Memory B cell (primary cell): ENCODE results near the gene PAX3.

Experiments
- ATAC-seq: fragments of 150-1000 bp; cut with Tn5 transposase; 2 replicates; pipeline ENCODE4 v1.10.0; 2021; ENCODE audit warnings: low read depth, mild to moderate bottlenecking, moderate library complexity
- DNase-seq, 2 donors: peaks; one replicate each; pipeline ENCODE4 v3.0.0; 2022; ENCODE audit warnings: low spot score in 2 of 2
- H3K27ac Mint-ChIP-seq: one replicate; pipeline ENCODE4 v1.8.0; 2022; ENCODE audit warnings: mild to moderate bottlenecking, moderate library complexity, mixed read lengths
- H3K27me3 Mint-ChIP-seq: one replicate; pipeline ENCODE4 v1.8.0; 2022; ENCODE audit warnings: mixed read lengths
- H3K36me3 Mint-ChIP-seq: one replicate; pipeline ENCODE4 v1.8.0; 2022; ENCODE audit warnings: mild to moderate bottlenecking, mixed read lengths
- H3K4me1 Mint-ChIP-seq: one replicate; pipeline ENCODE4 v1.8.0; 2022; ENCODE audit warnings: mixed read lengths
- H3K4me3 Mint-ChIP-seq: one replicate; pipeline ENCODE4 v1.8.0; 2022; ENCODE audit warnings: mild to moderate bottlenecking, moderate library complexity, mixed read lengths
- H3K9me3 Mint-ChIP-seq: one replicate; pipeline ENCODE4 v1.8.0; 2022; ENCODE audit warnings: mixed read lengths

Gene PAX3

DNA sequence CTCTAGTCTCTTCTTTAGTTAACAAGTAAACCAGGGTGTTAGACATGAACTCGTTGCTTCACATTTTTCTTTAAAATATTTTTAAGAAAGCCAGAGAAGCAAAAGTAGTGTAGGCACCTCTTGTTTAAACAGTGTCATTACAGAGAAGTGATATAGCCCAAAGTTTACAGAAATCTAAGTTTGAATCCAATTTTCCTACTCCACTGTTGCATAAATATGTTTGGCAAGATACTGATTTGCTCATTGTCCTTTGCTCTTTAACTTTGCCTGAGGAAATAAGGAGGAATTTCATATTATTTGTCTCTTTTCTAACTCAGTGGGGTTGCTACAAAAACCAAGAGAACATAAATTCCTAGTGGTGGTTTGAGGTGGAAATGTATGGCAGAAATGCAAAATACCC, 81.1 kb downstream of the PAX3 start:
- DNase-seq = no peak
- H3K27ac Mint-ChIP-seq = no peak overlapping the region
- ATAC-seq = no peak
- H3K4me1 Mint-ChIP-seq = no peaks in the 10 kb centered on the region
- no peaks in the 10 kb centered on the region for H3K9me3 Mint-ChIP-seq
- H3K36me3 Mint-ChIP-seq = no peaks in the 10 kb centered on the region
- H3K4me3 Mint-ChIP-seq = no peak overlapping the region
- no peaks in the 10 kb centered on the region for H3K27me3 Mint-ChIP-seq

DNA sequence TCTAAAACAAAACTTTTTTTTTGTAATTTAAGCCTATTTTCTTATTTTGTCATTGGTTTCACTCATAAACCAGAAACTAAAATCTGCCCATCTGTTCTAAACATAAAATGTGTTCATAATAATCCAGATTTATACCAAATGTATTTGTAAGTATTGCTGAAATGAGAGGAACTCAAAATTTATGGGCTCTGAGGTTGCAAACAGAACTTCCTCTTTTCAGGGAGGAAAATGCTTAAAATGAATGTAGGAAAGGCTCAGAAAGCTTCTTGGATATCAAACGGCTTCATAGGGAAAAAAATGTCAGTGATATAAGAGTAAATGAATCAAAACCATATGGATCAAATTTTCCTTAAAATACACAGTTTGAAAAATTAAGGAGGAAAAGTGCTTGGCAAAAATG, 83.9 kb downstream of the PAX3 start:
- no peak overlapping the region for H3K27ac Mint-ChIP-seq
- H3K4me1 Mint-ChIP-seq = no peaks in the 10 kb centered on the region
- H3K4me3 Mint-ChIP-seq = no peak overlapping the region
- no peak for DNase-seq
- peaks cover under 1% of the 10 kb centered on the region for H3K27me3 Mint-ChIP-seq
- no peaks in the 10 kb centered on the region for H3K9me3 Mint-ChIP-seq
- ATAC-seq = no peak
- no peaks in the 10 kb centered on the region for H3K36me3 Mint-ChIP-seq

DNA sequence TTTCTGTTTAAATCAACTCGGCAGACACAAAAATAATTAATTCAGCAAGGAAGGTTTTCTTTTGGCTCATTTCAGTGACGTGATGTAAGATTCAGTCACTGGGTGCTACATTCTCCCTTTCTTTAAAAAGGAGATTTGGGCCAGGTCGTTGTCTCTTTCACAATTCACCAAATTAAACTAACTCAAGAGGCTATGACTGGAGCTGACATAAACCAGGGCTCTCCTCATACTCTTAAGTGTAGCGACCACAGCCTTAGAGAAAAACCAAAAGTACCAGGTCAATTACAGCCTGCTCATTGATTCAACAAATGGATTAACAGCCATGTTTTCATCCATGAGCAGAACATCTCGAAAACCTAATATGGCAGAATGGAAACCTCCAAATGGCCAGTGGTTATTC, 85.7 kb downstream of the PAX3 start:
- H3K4me3 Mint-ChIP-seq = no peak overlapping the region
- H3K36me3 Mint-ChIP-seq = no peaks in the 10 kb centered on the region
- no peaks in the 10 kb centered on the region for H3K9me3 Mint-ChIP-seq
- no peak for DNase-seq
- H3K27ac Mint-ChIP-seq = no peak overlapping the region
- H3K4me1 Mint-ChIP-seq = no peaks in the 10 kb centered on the region
- no peak for ATAC-seq
- peaks cover 5% of the 10 kb centered on the region for H3K27me3 Mint-ChIP-seq

DNA sequence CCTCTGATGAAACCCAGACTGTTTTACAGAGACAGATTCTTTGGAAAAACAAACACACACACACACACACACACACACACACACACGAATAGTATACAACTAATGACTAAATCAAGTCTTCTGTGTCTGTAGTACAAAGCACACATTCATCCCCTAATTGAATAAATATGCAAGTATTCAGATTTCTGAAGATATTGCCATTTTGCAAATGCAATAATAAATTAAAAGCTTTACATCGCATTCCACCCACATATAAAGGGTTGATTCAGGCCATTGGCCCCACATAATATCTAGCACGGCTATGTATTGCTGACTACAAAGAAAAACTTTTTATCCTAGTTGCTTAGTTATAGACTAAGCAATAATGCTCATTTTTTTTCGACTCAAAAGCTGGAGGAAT, 86.2 kb downstream of the PAX3 start:
- Mint-ChIP-seq H3K36me3 (no peaks in the 10 kb centered on the region), H3K4me3 (no peak overlapping the region), H3K9me3 (no peaks in the 10 kb centered on the region), H3K4me1 (no peaks in the 10 kb centered on the region), H3K27me3 (peaks cover 5% of the 10 kb centered on the region), H3K27ac (no peak overlapping the region)
- no peak for DNase-seq
- no peak for ATAC-seq

DNA sequence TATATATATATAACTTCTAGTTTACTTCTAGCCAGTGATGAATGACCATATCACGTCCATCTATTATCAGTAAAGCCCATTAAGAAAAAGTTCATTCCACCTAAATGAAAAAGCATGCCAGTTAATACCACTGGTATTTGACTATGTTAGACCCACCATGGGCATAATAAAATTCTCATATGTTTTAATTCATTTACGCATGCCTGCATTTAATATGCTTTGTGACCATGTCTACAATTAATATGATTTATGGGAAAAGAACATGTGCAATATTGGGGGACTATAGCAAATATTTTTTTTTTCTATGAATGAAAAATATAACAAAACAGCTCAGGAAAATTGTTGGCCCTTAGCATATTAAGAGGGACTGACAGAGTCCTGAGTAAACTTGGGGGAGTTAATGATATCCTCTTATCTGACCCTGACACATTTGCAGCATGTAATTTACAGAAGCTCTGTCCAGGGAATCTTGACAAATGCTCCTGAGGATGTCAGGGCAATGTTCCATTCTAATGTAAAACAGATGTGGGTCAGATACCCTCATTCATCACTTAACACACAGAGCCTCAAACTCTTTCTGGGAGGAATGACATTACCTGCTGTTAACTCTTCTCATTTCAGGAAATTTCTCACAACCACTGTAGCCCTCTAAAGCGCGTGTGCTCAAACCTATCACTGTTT, 90.6 kb downstream of the PAX3 start:
- H3K9me3 Mint-ChIP-seq = no peaks in the 10 kb centered on the region

DNA sequence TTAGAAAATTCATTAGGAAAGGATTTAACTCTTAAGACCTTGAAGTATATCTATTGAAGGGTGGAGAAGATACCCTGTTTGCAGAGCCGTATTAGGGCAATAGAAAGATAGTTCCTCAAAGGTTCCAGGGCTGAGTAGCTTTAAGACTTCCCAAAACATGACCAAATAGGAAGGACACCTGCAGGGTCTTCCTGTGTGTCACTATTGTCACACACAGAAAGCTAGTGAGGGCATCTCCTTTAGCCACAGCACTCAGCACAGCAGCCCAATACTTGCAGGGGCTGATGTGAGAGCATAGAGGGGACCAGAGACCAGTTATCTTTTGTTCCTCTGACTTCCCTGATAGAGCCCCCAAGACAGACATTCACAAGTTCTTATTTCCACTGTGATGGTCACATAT, 93.7 kb downstream of the PAX3 start:
- Mint-ChIP-seq H3K4me3 (no peak overlapping the region), H3K9me3 (no peaks in the 10 kb centered on the region)
- ATAC-seq = no peak

More for the DNA sequence above, 90.6 kb downstream of the PAX3 start:
- no peak overlapping the region for H3K27ac Mint-ChIP-seq
- DNase-seq (no peak), ATAC-seq (no peak)
- no peaks in the 10 kb centered on the region for H3K4me1 Mint-ChIP-seq
- no peak overlapping the region for H3K4me3 Mint-ChIP-seq
- peaks cover 5% of the 10 kb centered on the region for H3K27me3 Mint-ChIP-seq
- H3K36me3 Mint-ChIP-seq = no peaks in the 10 kb centered on the region

DNA sequence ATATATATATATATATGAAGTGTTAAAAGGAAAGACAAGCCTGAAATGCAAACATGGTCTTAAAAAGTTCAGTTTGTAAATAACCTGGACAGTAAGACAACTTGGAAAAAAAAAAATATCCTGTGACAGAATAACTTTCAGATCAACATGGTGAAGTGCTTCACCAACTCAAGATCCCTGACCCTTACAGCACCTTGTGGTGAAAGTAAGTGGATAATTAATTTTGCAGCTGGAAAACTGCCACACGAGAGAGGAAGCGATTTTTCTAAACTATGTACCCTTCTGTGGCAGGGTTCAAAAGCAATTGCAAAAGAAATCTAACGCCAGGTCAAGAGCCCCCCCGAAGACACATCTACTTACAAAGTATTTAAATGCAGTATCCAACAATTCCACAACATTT, 95.8 kb downstream of the PAX3 start:
- ATAC-seq (no peak), DNase-seq (no peak)
- no peak overlapping the region for H3K4me3 Mint-ChIP-seq
- no peaks in the 10 kb centered on the region for H3K9me3 Mint-ChIP-seq
- no peak overlapping the region for H3K27ac Mint-ChIP-seq
- H3K27me3 Mint-ChIP-seq = peaks cover 5% of the 10 kb centered on the region
- H3K4me1 Mint-ChIP-seq = no peaks in the 10 kb centered on the region
- H3K36me3 Mint-ChIP-seq = no peaks in the 10 kb centered on the region

More for the DNA sequence above, 93.7 kb downstream of the PAX3 start:
- no peak overlapping the region for H3K27ac Mint-ChIP-seq
- peaks cover 9% of the 10 kb centered on the region for H3K27me3 Mint-ChIP-seq
- no peak for DNase-seq
- no peaks in the 10 kb centered on the region for H3K36me3 Mint-ChIP-seq
- no peaks in the 10 kb centered on the region for H3K4me1 Mint-ChIP-seq

DNA sequence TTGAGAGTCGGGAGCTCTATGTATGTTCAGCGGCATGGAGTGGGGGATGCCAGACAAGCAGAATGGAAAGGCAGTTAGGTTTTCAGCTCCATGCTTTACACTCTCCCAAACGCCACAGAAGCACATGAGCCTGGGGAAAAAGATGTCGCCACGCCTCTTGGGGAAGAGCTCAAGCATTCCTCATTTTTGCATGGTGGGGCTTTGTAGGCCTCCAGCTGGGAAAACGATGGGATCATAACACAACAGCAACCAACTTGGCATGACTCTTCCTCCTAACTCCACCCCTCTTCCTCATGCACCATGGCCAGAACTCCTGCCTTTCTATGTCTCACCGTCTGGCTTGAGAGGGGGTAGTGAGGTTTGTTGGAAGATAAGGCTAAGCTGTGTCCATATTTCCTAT, 102.6 kb downstream of the PAX3 start:
- peaks cover 5% of the 10 kb centered on the region for H3K27me3 Mint-ChIP-seq
- peaks cover 1% of the 10 kb centered on the region for H3K9me3 Mint-ChIP-seq
- H3K36me3 Mint-ChIP-seq = no peaks in the 10 kb centered on the region
- H3K4me1 Mint-ChIP-seq = no peaks in the 10 kb centered on the region
- ATAC-seq = no peak
- no peak overlapping the region for H3K4me3 Mint-ChIP-seq
- no peak overlapping the region for H3K27ac Mint-ChIP-seq
- no peak for DNase-seq

DNA sequence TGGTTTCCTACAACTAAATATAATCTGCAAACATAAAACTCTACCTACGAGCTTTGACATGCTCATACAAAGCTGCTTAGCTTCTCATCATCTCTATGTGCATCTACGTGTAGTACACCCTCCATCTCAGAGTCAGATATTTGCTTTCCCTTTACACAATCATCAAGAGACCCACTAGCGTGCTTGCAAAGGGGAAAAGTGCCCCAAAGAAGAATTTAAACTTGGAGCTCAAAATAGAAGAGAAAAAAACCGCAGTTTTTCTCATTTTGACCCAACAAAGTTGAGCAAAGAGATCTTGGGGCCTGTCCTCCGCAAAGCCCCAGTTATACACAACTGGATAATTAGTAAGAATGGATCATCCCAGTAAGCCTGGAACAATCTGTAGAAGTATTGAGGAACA, 104.1 kb downstream of the PAX3 start:
- DNase-seq (no peak), ATAC-seq (no peak)
- H3K4me1 Mint-ChIP-seq = no peaks in the 10 kb centered on the region
- H3K36me3 Mint-ChIP-seq = no peaks in the 10 kb centered on the region
- peaks cover 5% of the 10 kb centered on the region for H3K27me3 Mint-ChIP-seq
- H3K4me3 Mint-ChIP-seq = no peak overlapping the region
- H3K27ac Mint-ChIP-seq = no peak overlapping the region
- peaks cover 1% of the 10 kb centered on the region for H3K9me3 Mint-ChIP-seq

DNA sequence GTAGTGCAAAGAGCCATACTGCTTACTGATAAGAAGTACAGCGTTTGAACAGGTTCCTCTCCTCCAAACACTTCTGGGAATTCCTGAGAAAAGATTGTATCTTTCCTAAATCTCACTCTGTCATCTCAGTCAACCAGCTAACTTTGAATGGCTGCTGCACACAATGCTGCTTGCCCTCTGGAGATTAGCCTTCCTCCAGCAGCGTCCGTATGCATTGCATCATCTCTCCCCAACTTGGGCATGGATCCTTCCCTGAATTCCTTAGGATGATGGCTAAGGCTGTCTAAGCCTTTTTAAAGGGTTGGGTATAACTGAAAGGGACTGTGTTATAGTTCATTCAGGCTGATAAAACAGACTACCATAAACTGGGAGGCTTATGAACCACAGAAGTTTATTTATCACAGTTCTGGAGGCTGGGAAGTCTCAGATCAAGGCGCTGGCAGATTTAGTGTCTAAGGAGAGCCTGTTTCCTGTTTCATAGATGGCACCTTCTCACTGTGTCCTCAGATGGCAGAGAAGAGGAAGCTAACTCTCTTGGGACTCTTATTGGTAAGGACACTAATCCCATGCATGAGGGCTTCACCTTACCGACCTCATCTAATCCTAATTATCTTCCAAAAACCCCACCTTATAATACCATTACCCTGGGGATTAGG, 105.3 kb downstream of the PAX3 start:
- H3K4me3 Mint-ChIP-seq = no peak overlapping the region
- H3K4me1 Mint-ChIP-seq = no peaks in the 10 kb centered on the region
- no peak overlapping the region for H3K27ac Mint-ChIP-seq
- DNase-seq = no peak
- H3K36me3 Mint-ChIP-seq = no peaks in the 10 kb centered on the region
- peaks cover 3% of the 10 kb centered on the region for H3K9me3 Mint-ChIP-seq
- ATAC-seq = no peak
- H3K27me3 Mint-ChIP-seq = peaks cover 7% of the 10 kb centered on the region

DNA sequence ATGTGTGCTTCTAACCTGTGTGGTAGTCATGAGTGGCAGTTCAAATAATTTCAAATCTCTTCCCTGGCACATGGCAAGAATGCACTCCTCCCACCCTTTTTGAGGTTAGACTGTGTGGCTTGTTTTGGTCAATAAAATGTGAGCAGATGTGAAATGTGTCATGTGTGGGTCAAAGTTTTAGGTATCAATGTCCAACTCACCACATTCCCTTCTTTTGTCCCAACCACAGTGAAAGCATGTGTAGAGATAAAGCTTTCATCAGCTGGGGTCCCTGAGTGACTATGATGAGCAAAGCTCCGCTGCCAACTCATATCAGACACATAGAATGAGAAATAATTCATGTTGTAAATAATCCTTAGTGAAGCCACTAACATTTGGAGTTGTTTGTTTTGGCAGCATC, 118.2 kb downstream of the PAX3 start:
- DNase-seq (no peak), ATAC-seq (no peak)
- no peaks in the 10 kb centered on the region for H3K4me1 Mint-ChIP-seq
- no peak overlapping the region for H3K27ac Mint-ChIP-seq
- peaks cover 4% of the 10 kb centered on the region for H3K27me3 Mint-ChIP-seq
- H3K36me3 Mint-ChIP-seq = no peaks in the 10 kb centered on the region
- H3K4me3 Mint-ChIP-seq = no peak overlapping the region
- peaks cover 2% of the 10 kb centered on the region for H3K9me3 Mint-ChIP-seq

DNA sequence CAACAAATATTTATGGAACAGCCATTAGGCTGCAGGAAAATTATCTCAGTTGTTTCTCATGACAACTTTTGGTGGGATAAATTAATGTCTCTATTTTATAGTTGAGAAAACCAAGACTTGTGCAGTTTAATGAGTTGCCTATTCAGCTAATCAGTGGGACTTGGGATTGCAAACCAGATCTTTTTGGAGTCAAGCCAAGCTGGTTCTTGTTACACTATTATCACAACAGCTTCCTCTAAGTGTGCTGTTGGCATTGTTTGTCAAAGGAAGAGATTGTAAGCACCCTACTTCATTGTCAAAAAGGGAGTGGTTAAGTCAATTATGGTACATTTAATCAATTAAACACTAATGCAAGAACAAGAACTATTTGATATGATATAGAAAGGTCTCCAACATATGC, 119.2 kb downstream of the PAX3 start:
- DNase-seq = no peak
- Mint-ChIP-seq H3K4me3 (no peak overlapping the region), H3K4me1 (no peaks in the 10 kb centered on the region), H3K36me3 (no peaks in the 10 kb centered on the region), H3K9me3 (no peaks in the 10 kb centered on the region), H3K27me3 (peaks cover 4% of the 10 kb centered on the region), H3K27ac (no peak overlapping the region)
- ATAC-seq = no peak

DNA sequence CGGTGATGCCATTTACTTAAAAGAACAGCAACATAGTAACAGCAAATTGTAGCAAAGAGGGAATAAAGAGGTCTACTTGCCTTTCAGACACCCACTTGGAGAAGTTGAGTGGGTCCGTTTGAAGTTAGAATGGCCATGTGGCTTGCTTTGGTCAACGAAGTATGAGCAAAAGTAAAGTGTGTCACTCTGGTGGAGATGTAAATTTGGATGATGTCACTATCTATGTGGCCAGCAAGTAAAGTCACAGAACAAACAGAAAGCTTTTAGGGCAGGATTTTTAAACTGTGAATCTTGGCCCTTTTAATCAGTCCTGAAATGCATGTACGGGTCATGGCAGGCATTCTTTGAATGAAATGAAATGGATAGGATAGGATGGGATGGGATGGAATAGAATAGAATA, 120.3 kb downstream of the PAX3 start:
- H3K4me3 Mint-ChIP-seq = no peak overlapping the region
- H3K36me3 Mint-ChIP-seq = no peaks in the 10 kb centered on the region
- no peaks in the 10 kb centered on the region for H3K9me3 Mint-ChIP-seq
- H3K27ac Mint-ChIP-seq = no peak overlapping the region
- H3K27me3 Mint-ChIP-seq = peaks cover 4% of the 10 kb centered on the region
- ATAC-seq = no peak
- DNase-seq = no peak
- no peaks in the 10 kb centered on the region for H3K4me1 Mint-ChIP-seq

DNA sequence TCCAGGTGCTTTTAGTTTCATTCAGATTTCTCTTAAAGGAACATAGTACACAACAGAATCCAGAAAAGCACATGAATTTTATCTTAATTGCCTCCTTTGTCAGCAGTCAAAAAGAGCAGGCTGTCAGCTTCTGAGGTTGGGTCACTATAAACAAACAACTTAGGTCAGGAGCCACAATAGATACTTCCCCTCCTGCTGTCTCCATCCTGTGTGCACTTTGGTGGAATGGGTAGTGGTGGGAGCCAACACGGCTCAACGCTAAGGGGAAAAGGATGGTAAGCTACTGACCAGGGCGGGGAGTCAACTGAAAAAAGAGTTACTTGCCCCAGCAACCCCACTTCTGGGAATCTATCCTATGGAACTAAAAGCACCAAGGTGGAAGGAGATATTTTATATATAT, 121.9 kb downstream of the PAX3 start:
- Mint-ChIP-seq H3K4me3 (no peak overlapping the region), H3K9me3 (no peaks in the 10 kb centered on the region), H3K4me1 (no peaks in the 10 kb centered on the region), H3K27ac (no peak overlapping the region), H3K36me3 (no peaks in the 10 kb centered on the region), H3K27me3 (peaks cover 2% of the 10 kb centered on the region)
- ATAC-seq (no peak), DNase-seq (no peak)

DNA sequence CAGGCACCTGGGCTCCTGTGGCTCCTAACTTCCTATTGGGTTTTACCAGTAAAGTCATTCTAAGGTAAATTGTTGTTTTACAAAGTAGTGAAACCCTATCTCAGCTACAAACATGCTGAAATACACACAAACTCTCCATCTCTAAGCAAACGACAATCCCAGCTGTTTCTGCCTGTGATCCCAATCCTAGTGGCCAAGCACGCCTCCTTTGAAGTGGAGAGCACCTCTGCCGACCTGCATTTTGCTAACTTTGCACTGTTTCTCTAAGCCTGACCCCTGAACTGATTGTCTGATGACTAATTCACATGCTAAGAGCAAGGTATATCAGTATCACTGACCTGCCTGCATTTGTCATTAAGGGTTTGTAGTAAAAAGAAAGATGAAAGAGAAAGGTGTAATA, 124.3 kb downstream of the PAX3 start:
- Mint-ChIP-seq H3K36me3 (no peaks in the 10 kb centered on the region), H3K27ac (no peak overlapping the region)
- DNase-seq = no peak

More for the DNA sequence above, 124.3 kb downstream of the PAX3 start:
- Mint-ChIP-seq H3K4me3 (no peak overlapping the region), H3K27me3 (peaks cover 2% of the 10 kb centered on the region), H3K9me3 (peaks cover 3% of the 10 kb centered on the region), H3K4me1 (no peaks in the 10 kb centered on the region)
- no peak for ATAC-seq
